Omental fat pad (tissue), 4 donors: ENCODE results near the gene MORC4. TPM values are rescaled to one million over a fixed set of nuclear protein-coding genes. Genes with fewer than 3 reads are reported as not detected.

Experiments used
- ATAC-seq: fragments of 150-250 bp; one replicate; pipeline ENCODE4 v1.9.1; 2016; ENCODE audit warnings: mild to moderate bottlenecking, moderate library complexity; ENCODE audit not compliant: low FRiP score
- DNase-seq: peaks from one replicate; pipeline ENCODE4 v3.0.0-alpha.2; 2019; ENCODE audit warnings: low spot score
- total RNA-seq, 4 donors: library from RNA; depleted of rRNA; stranded (reverse); fragments of >200 nt; gene quantifications; one replicate each; pipeline ENCODE4 v1.1.0, GENCODE V29; 2016
- TF ChIP-seq, protein P1 (sequence below), 3 donors: fragments of 450-650 bp; IDR thresholded peaks; one replicate each; pipeline ENCODE4 v1.5.1; 2016 to 2017; ENCODE audit warnings: antibody characterized with exemption in 3 of 3, mild to moderate bottlenecking in 3 of 3, moderate library complexity in 2 of 3

MORC4 gene
- total RNA-seq, 4 donors from 2014 or later = 19.1 to 22.3 (median 20.4) TPM

DNA sequence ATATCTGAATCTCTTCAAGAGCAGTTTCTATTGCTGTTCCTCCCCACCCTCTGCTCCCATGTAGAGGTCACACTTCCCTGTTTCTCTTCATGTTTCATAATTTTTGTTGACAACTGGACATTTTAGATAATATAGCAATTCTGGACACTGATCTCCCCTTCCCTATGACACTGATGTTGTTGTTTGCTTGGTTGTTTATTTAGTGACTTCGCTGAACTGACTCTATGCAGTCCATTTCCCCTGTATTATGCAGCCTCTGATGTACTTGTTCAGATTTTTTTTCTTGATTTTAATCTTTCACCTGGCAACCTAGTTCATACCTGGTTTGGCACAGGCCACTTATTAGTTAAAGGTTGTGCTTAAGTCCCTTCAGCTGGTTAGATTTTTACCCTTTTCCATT, 50.6 kb downstream of the MORC4 start:
- TF ChIP-seq, protein P1, sequence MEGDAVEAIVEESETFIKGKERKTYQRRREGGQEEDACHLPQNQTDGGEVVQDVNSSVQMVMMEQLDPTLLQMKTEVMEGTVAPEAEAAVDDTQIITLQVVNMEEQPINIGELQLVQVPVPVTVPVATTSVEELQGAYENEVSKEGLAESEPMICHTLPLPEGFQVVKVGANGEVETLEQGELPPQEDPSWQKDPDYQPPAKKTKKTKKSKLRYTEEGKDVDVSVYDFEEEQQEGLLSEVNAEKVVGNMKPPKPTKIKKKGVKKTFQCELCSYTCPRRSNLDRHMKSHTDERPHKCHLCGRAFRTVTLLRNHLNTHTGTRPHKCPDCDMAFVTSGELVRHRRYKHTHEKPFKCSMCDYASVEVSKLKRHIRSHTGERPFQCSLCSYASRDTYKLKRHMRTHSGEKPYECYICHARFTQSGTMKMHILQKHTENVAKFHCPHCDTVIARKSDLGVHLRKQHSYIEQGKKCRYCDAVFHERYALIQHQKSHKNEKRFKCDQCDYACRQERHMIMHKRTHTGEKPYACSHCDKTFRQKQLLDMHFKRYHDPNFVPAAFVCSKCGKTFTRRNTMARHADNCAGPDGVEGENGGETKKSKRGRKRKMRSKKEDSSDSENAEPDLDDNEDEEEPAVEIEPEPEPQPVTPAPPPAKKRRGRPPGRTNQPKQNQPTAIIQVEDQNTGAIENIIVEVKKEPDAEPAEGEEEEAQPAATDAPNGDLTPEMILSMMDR (IDR thresholded peaks at IDR 0.05) = no peak
- no peak for ATAC-seq
- no peak for DNase-seq

DNA sequence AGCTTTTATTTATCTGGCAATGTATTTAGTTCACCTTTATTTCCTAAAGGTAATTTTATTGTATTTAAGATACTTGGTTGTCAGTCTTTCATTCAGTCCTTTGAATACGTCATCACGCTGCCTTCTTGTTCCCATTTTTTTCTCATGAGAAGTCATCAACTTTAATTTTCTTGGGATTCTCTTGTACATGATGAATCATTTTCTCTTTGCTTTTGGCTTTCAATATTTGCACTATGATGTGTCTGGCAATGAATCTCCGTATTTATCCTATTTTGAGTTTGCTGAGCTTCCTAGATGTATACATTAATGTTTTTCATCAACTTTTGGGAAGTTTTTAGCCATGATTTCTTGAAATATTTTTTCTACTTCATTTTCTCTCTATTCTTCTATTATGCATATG, 51.4 kb downstream of the MORC4 start:
- DNase-seq (no peak), ATAC-seq (no peak)
- TF ChIP-seq, protein P1 (IDR thresholded peaks at IDR 0.05) = no peak

DNA sequence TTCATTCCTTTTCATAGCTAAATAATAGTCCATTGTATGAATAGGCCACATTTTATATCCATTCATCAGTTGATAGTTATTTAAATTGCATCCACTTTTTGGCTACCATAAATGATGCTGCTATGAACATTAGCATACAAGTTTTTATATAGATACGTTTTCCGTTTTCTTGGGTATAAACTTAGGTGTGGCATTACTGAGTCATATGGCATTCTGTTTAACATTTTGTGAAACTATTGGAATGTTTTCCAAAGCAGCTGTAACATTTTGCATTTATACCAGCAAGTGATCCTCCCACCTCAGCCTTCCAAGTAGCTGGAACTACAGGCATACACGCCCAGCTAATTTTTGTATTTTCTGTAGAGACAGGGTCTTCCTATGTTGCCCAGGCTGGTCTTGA, 53.5 kb downstream of the MORC4 start:
- no peak for ATAC-seq
- TF ChIP-seq, protein P1 (IDR thresholded peaks at IDR 0.05) = no peak
- DNase-seq = no peak

DNA sequence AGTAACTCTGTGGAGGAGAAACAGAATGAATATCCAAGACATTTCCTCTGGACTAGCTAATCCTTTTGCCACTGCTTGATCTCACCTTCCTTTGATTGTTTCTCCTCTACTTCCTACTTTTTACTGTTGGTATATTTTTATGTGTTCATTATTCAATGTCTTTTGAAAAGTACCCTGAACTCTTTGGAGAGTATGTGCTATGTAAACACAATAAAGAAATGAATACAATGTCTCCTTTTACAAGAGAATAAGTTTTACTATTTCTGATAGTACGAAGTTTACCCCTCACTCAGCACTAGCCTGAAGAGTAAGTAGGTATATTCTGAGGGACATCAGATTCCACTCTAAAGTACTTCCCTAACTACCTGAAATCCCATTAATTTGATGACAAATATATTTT, 59.9 kb downstream of the MORC4 start:
- no peak for DNase-seq
- TF ChIP-seq, protein P1 (IDR thresholded peaks at IDR 0.05) = no peak
- ATAC-seq = no peak

DNA sequence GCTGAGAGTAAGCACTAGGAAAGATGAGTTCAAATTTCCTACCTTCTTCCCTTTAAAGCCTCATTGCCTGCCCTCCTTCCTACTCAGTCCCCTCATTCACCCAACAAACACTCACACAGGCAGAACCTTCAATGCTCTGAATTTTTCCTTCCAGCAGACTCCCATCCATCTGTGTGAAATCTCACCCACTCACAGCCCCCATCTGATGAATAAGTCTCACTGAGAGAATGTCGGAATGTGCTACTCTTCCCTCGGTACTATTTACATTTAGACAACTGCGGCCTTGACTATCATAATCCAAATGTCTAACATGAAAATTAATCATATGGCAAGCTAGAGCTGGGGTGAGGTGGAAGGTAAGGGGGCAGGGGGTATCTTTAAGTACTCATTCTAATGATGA, 60.4 kb downstream of the MORC4 start:
- TF ChIP-seq, protein P1 (IDR thresholded peaks at IDR 0.05) = no peak
- ATAC-seq = no peak

DNA sequence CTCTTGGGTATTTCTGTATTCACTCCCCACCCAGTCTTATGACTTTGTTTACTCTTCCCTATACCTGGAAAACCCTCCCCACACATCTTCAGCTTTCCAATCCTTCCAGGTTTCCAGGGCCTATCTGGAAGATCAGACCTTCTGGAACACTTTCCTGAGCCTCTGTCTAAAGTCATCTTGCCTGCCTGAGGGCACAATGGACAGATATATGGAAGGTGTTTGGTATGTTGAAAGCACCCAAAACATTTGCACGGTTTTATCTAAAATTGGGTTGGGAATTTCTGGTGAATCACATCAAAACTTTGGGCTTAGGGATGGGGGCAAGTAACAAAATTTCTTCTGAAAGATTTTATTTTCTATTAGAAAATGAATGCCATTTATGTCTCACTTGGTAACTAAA, 63.8 kb downstream of the MORC4 start:
- no peak for ATAC-seq

More for the DNA sequence above, 60.4 kb downstream of the MORC4 start:
- no peak for DNase-seq

DNA sequence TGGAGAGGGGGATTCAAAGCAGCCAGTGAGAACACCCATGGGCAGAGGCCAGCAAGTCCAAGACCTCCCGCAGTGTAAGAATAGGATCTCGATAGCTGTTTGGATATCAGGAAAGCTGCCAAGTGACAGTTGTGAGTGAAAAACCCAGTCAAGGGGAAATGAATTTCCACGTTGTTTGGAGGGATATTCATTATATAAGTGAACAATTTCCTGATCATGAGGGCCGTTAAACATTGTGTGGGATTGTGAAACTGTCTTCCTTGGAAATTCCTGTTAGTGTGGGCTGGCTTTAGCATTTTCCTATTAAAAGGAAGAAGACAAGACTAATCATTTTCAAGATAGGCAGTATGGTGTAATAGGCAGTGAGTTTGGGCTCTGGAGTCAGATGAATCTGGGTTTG, 64.8 kb downstream of the MORC4 start:
- TF ChIP-seq, protein P1 (IDR thresholded peaks at IDR 0.05) = no peak
- ATAC-seq = peak; percentile 20
- DNase-seq = no peak

More for the DNA sequence above, 63.8 kb downstream of the MORC4 start:
- TF ChIP-seq, protein P1 (IDR thresholded peaks at IDR 0.05) = no peak
- no peak for DNase-seq
